ENCODE results near the gene MRC1. TPM values are rescaled to one million over a fixed set of nuclear protein-coding genes. Genes with fewer than 3 reads are reported as not detected.

The MRC1 gene
- polyA plus RNA-seq, 2 of the 4 experiments (the other 2 are of a cell fraction), result not detected

GRCh38 chr10:17921378-17921777 lies 112.2 kb downstream of the MRC1 start:
- CTCF ChIA-PET, result interaction anchor here (0.8 kb wide), 1 partner anchor 11 kb away, joined by 3 read pairs; no protein-coding TSS in a partner anchor
- POLR2A ChIA-PET, result interaction anchor here (0.5 kb wide), 1 partner anchor 1052 kb away, joined by 3 read pairs; no protein-coding TSS in a partner anchor
- Histone ChIP-seq H3K4me2 (no peak overlapping the region), H3K4me1 (no peaks in the 10 kb centered on the region), H3K9me3 (no peaks in the 10 kb centered on the region), H3K27ac (no peak overlapping the region), H3K4me3 (no peak overlapping the region)
- no peak for FAIRE-seq
- ATAC-seq, result no peak
- 35% methylated on average over 3 of the region's 3 CpGs for whole genome bisulfite sequencing (ENCODE audit: missing lambda C conversion rate)
- TF ChIP-seq HOXB13 (CRISPR knock-in tag; IDR thresholded peaks at IDR 0.05; ENCODE audit: low read depth) (no peak), RFX5 (IDR thresholded peaks at IDR 0.05) (no peak), NR3C1 (IDR thresholded peaks at IDR 0.05) (no peak), EP300 (IDR thresholded peaks at IDR 0.05) (no peak), KDM5A (IDR thresholded peaks at IDR 0.05) (no peak), FOXS1 (CRISPR knock-in tag; IDR thresholded peaks at IDR 0.05) (no peak), MYC (IDR thresholded peaks at IDR 0.05; ENCODE audit: borderline replicate concordance, low read length) (no peak), CHD2 (IDR thresholded peaks at IDR 0.05; ENCODE audit: low read length, partially characterized antibody) (no peak), EHF (CRISPR knock-in tag; IDR thresholded peaks at IDR 0.05) (no peak), MAZ (IDR thresholded peaks at IDR 0.05; ENCODE audit: borderline replicate concordance, low read depth, low read length) (no peak), PHF8 (IDR thresholded peaks at IDR 0.05; ENCODE audit: borderline replicate concordance, low read depth) (no peak), RNF2 (IDR thresholded peaks at IDR 0.05; ENCODE audit: borderline replicate concordance, low read depth) (no peak)
- no peak for DNase-seq (ENCODE audit: low read depth in 1 of 2, low spot score in 1 of 2)

- whole genome bisulfite sequencing (ENCODE audit: missing lambda C conversion rate), result 6% methylated on average over 3 of the region's 4 CpGs
- FAIRE-seq (no peak), DNase-seq (ENCODE audit: low read depth in 1 of 2, low spot score in 1 of 2) (peak in 1 of 2 experiments; percentile 14), ATAC-seq (peak in 1 of 2 experiments; percentile 43; a peak in 1 of 6 replicates)
- H3K27ac ChIP-seq, result no peak overlapping the region
- TF ChIP-seq RAD21 (conservative IDR thresholded peaks at IDR 0.05 in 1 of 2, IDR thresholded peaks at IDR 0.05 in 1 of 2) (no peak), SREBF2 (IDR thresholded peaks at IDR 0.05) (no peak), RFX5 (IDR thresholded peaks at IDR 0.05) (no peak), HES2 (IDR thresholded peaks at IDR 0.05) (no peak)
- 0 out of 3 replicates have a peak overlapping the region, but pooled peaks have one; percentile 20 for H3K4me2 ChIP-seq
- H3K4me3 ChIP-seq, result no peak overlapping the region
- ChIA-PET CTCF (interaction anchor here (1.7 kb wide), 1 partner anchor 13 kb away, joined by 4 read pairs; no protein-coding TSS in a partner anchor), POLR2A (no interaction called here)
- H3K4me1 ChIP-seq, result no peaks in the 10 kb centered on the region
- H3K9me3 ChIP-seq, result no peaks in the 10 kb centered on the region
Observed at GRCh38 chr10:17923728-17924127, 114.6 kb downstream of the MRC1 start.

GRCh38 chr10:17943033-17943745 lies 134.0 kb downstream of the MRC1 start:
- TF ChIP-seq TP53 (CRISPR knock-in tag; IDR thresholded peaks at IDR 0.05) (no peak), FOXS1 (CRISPR knock-in tag; IDR thresholded peaks at IDR 0.05) (no peak), CTCF (IDR thresholded peaks at IDR 0.05) (no peak), SREBF2 (IDR thresholded peaks at IDR 0.05) (no peak), HMGXB4 (CRISPR knock-in tag; IDR thresholded peaks at IDR 0.05; ENCODE audit: borderline replicate concordance) (no peak), TFCP2L1 (CRISPR knock-in tag; IDR thresholded peaks at IDR 0.05) (no peak)
- ATAC-seq (no peak), DNase-seq (ENCODE audit: low read depth in 1 of 2, low spot score in 1 of 2) (no peak), FAIRE-seq (no peak)
- H3K4me1 ChIP-seq, result no peaks in the 10 kb centered on the region
- H3K9me3 ChIP-seq, result no peaks in the 10 kb centered on the region; the same call in 2 of the 3 replicates
- CTCF ChIA-PET, result interaction anchor here (0.6 kb wide), 1 partner anchor 570 kb away, joined by 3 read pairs; no protein-coding TSS in a partner anchor
- no peak overlapping the region for H3K27ac ChIP-seq
- POLR2A ChIA-PET, result no interaction called here
- H3K4me3 ChIP-seq, result no peak overlapping the region
- H3K4me2 ChIP-seq, result no peak overlapping the region
- 1% methylated on average over 3 of the region's 3 CpGs for WGBS (ENCODE audit: missing lambda C conversion rate)
